K562 (cell line): ENCODE measurements around the gene DPY19L1. TPM values are rescaled to one million over a fixed set of nuclear protein-coding genes. Genes with fewer than 3 reads are reported as not detected.

Source experiments
- ARHGAP35 ChIP-seq: fragments of 450-650 bp; IDR thresholded peaks from 2 replicates; pipeline ENCODE4 v1.6.1; 2018; ENCODE audit not compliant: partially characterized antibody
- E2F8 ChIP-seq: fragments of 450-650 bp; IDR thresholded peaks from 2 replicates; pipeline ENCODE4 v1.7.1; 2018; ENCODE audit warnings: mild to moderate bottlenecking, low read depth; ENCODE audit not compliant: partially characterized antibody
- HDAC6 ChIP-seq: IDR thresholded peaks from 2 replicates; pipeline ENCODE4 v1.6.1; 2012; ENCODE audit warnings: low read depth, mild to moderate bottlenecking, control low read depth, inconsistent platforms, low read length, moderate library complexity
- HINFP ChIP-seq: fragments of 450-650 bp; conservative IDR thresholded peaks from 2 replicates; pipeline ENCODE4 v1.6.1; 2016; ENCODE audit warnings: missing genetic modification characterization, low read depth, mild to moderate bottlenecking, control low read depth, missing compliant biosample characterization
- IRF9 ChIP-seq: fragments of 450-650 bp; IDR thresholded peaks from 2 replicates; pipeline ENCODE4 v1.6.1; 2016; ENCODE audit warnings: missing biosample characterization, missing genetic modification characterization
- MAFG ChIP-seq: fragments of 450-650 bp; conservative IDR thresholded peaks from 2 replicates; pipeline ENCODE4 v1.6.1; 2016; ENCODE audit warnings: missing genetic modification characterization, missing compliant biosample characterization
- NRF1 ChIP-seq, 2 experiments: fragments of 450-650 bp; IDR thresholded peaks in 1 of 2; conservative IDR thresholded peaks in 1 of 2; 2 replicates each; pipeline ENCODE4 v1.6.1; 2014; ENCODE audit warnings: mild to moderate bottlenecking in 2 of 2
- PHF8 ChIP-seq: fragments of 200-600 bp; sonication (generic); IDR thresholded peaks from 2 replicates; pipeline ENCODE4 v1.6.1; 2012; ENCODE audit warnings: mixed run types, mild to moderate bottlenecking, inconsistent platforms, low read length, moderate library complexity, borderline replicate concordance
- PTRF ChIP-seq: fragments of 450-650 bp; IDR thresholded peaks from 2 replicates; pipeline ENCODE4 v1.6.1; 2016; ENCODE audit warnings: mild to moderate bottlenecking, missing genetic modification characterization, missing compliant biosample characterization
- PURB ChIP-seq: sonication (generic); formaldehyde crosslinking; IDR thresholded peaks from 2 replicates; pipeline ENCODE4 v1.9.0; 2021; ENCODE audit warnings: low read depth, mild to moderate bottlenecking, missing genetic modification reagents
- U2AF1 ChIP-seq: fragments of 200-400 bp; formaldehyde crosslinking; optimal IDR thresholded peaks from 2 replicates; pipeline ENCODE3; 2017; ENCODE audit warnings: mild to moderate bottlenecking, low read depth, low read length, moderate library complexity
- ZC3H8 ChIP-seq: fragments of 450-650 bp; IDR thresholded peaks from 2 replicates; pipeline ENCODE4 v1.6.1; 2017
- ZFX ChIP-seq: sonication (generic); formaldehyde crosslinking; IDR thresholded peaks from 2 replicates; pipeline ENCODE4 v1.8.0; 2022; ENCODE audit warnings: mild to moderate bottlenecking, missing genetic modification reagents, moderate library complexity
- ZNF280A ChIP-seq: fragments of 450-650 bp; IDR thresholded peaks from 2 replicates; pipeline ENCODE4 v1.6.1; 2018; ENCODE audit warnings: mild to moderate bottlenecking, low read depth; ENCODE audit not compliant: partially characterized antibody
- ZNF586 ChIP-seq: fragments of 450-650 bp; formaldehyde crosslinking; conservative IDR thresholded peaks from 2 replicates; pipeline ENCODE4 v1.4.0; 2020; ENCODE audit warnings: mild to moderate bottlenecking, moderate library complexity
- ZNF592 ChIP-seq: fragments of 450-650 bp; IDR thresholded peaks from 2 replicates; pipeline ENCODE4 v1.6.1; 2017; ENCODE audit warnings: antibody characterized with exemption, mild to moderate bottlenecking
- polyA plus RNA-seq, 8 experiments: library from polyadenylated mRNA; depleted of rRNA in 4 of 8; stranded (reverse) in 5 of 8; unstranded in 3 of 8; fragments of >200 nt; fragmentation: Nextera tagmentation in 2 of 8; fragmentation: Illumina TruSeq in 1 of 8; extraction: Ambion mirVana in 2 of 8; extraction: Trizol in 1 of 8; gene quantifications; 2 replicates each; pipeline versions ENCODE4 v1.2.1 to v1.2.3, GENCODE V29; 2011 to 2014; ENCODE audit warnings: inconsistent platforms in 1 of 8, missing spikeins in 1 of 8
- total RNA-seq, 7 experiments: library from RNA; depleted of rRNA in 6 of 7; stranded (reverse); fragments of >200 nt in 6 of 7; fragmentation: Illumina TruSeq in 2 of 7; extraction: Trizol in 2 of 7; gene quantifications; 2 replicates each; pipeline versions ENCODE4 v1.2.1 to v1.2.3, GENCODE V29; 2011 to 2021; ENCODE audit warnings: low replicate concordance in 1 of 7

The DPY19L1 gene
- total and polyA plus RNA-seq, 9 of the 15 experiments (the other 6 are each of a cell fraction or from before 2014, with no cell fraction given), result 4.0 to 34.3 (median 22.1) TPM

GRCh38 chr7:35003679-35004303 lies 33.5 kb downstream of the DPY19L1 start (continued):
- TF ChIP-seq HINFP (no peak), ZNF586 (CRISPR knock-in tag) (no peak), ZC3H8 (no peak), PHF8 (peak; percentile 20; the same call in 1 of the 2 replicates), ZNF280A (no peak), PTRF (tag) (no peak), ZFX (peak; percentile 57), HDAC6 (no peak), NRF1 (conservative IDR thresholded peaks at IDR 0.05 in 1 of 2, IDR thresholded peaks at IDR 0.05 in 1 of 2) (no peak), E2F8 (no peak), ZNF592 (peak; percentile 67; the same call in 1 of the 2 replicates), MAFG (tag) (peak; percentile 77), U2AF1 (no peak), IRF9 (tag) (no peak), ARHGAP35 (no peak), PURB (CRISPR knock-in tag) (no peak)
